ENCODE results near the gene HSPB8. TPM values are rescaled to one million over a fixed set of nuclear protein-coding genes. Genes with fewer than 3 reads are reported as not detected.
A peak's percentile ranks its signal among the peaks of the same experiment; 100 is the strongest.

Gene HSPB8
- total and polyA plus RNA-seq, 2 of the 8 experiments (the other 6 are each of a cell fraction or from before 2014, with no cell fraction given), result 11.7 to 28.2 TPM

GRCh38 chr12:119178544-119179334, at the start of gene HSPB8 (continued):
- TF ChIP-seq BCL11A (IDR thresholded peaks at IDR 0.05; ENCODE audit: low read depth in 2 of 2, low read length in 2 of 2) (no peak), ATF2 (IDR thresholded peaks at IDR 0.05; ENCODE audit: low read length) (no peak), KDM4A (IDR thresholded peaks at IDR 0.05; ENCODE audit: low read depth, low read length, severe bottlenecking) (no peak), RBBP5 (IDR thresholded peaks at IDR 0.05; ENCODE audit: borderline replicate concordance, low read depth, low read length) (no peak), SIN3A (conservative IDR thresholded peaks at IDR 0.05 in 1 of 2, IDR thresholded peaks at IDR 0.05 in 1 of 2; ENCODE audit: low read depth in 1 of 2, low read length in 2 of 2) (0 out of 4 replicates have a peak, but pooled peaks of 1 of the 2 experiments have one; percentile 14), RFX5 (IDR thresholded peaks at IDR 0.05; ENCODE audit: borderline replicate concordance, low read depth, low read length) (no peak), JUND (IDR thresholded peaks at IDR 0.05; ENCODE audit: low read length) (0 out of 2 replicates have a peak, but pooled peaks have one; percentile 4), MAX (IDR thresholded peaks at IDR 0.05) (0 out of 2 replicates have a peak, but pooled peaks have one; percentile 5), POLR2A (IDR thresholded peaks at IDR 0.05; ENCODE audit: control extremely low read depth in 1 of 2, low read depth in 2 of 2, low read length in 2 of 2) (peak in 1 of 2 experiments; percentile 12; a peak in 1 of 3 replicates)

All from H1 (cell line).